ENCODE data around the gene SAFB2.

Gene SAFB2

DNA sequence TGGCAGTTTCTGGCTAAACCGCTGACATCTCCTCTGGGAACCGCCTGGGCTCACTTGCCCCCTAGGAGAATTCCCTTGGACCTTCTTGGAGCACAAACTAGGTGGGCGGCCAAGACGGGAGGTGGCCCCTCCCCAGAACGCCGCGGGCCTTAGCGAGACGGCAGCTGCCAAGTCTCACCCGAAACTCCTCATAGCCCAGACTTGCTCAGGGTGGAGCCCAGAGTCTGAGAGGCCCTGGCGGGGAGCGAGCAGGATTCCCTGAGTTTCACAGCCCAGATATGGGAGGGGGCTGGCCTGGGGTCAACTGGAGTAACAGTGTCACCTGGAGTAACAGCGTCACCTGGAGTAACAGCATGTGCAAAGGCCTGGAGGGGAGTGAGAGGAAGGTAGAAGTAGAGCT lies 64.9 kb downstream of the SAFB2 start:
- TF ChIP-seq, protein P1, sequence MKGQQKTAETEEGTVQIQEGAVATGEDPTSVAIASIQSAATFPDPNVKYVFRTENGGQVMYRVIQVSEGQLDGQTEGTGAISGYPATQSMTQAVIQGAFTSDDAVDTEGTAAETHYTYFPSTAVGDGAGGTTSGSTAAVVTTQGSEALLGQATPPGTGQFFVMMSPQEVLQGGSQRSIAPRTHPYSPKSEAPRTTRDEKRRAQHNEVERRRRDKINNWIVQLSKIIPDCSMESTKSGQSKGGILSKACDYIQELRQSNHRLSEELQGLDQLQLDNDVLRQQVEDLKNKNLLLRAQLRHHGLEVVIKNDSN (IDR thresholded peaks at IDR 0.05) = no peak
- TF ChIP-seq NFIC (IDR thresholded peaks at IDR 0.05) (no peak), ZBTB7A (IDR thresholded peaks at IDR 0.05; ENCODE audit: low read depth) (no peak), TCF12 (IDR thresholded peaks at IDR 0.05; ENCODE audit: low read depth) (no peak), TAF1 (IDR thresholded peaks at IDR 0.05; ENCODE audit: low read depth) (no peak), CEBPB (IDR thresholded peaks at IDR 0.05) (no peak), TEAD4 (IDR thresholded peaks at IDR 0.05) (no peak), CREB1 (IDR thresholded peaks at IDR 0.05; ENCODE audit: low read depth) (no peak), EGR1 (IDR thresholded peaks at IDR 0.05) (no peak), EP300 (IDR thresholded peaks at IDR 0.05; ENCODE audit: borderline replicate concordance) (no peak), YY1 (IDR thresholded peaks at IDR 0.05; ENCODE audit: low read depth) (no peak), FOXM1 (IDR thresholded peaks at IDR 0.05; ENCODE audit: borderline replicate concordance, low read depth) (no peak), RAD21 (IDR thresholded peaks at IDR 0.05; ENCODE audit: low read depth) (no peak)
- TF ChIP-seq, protein P2, sequence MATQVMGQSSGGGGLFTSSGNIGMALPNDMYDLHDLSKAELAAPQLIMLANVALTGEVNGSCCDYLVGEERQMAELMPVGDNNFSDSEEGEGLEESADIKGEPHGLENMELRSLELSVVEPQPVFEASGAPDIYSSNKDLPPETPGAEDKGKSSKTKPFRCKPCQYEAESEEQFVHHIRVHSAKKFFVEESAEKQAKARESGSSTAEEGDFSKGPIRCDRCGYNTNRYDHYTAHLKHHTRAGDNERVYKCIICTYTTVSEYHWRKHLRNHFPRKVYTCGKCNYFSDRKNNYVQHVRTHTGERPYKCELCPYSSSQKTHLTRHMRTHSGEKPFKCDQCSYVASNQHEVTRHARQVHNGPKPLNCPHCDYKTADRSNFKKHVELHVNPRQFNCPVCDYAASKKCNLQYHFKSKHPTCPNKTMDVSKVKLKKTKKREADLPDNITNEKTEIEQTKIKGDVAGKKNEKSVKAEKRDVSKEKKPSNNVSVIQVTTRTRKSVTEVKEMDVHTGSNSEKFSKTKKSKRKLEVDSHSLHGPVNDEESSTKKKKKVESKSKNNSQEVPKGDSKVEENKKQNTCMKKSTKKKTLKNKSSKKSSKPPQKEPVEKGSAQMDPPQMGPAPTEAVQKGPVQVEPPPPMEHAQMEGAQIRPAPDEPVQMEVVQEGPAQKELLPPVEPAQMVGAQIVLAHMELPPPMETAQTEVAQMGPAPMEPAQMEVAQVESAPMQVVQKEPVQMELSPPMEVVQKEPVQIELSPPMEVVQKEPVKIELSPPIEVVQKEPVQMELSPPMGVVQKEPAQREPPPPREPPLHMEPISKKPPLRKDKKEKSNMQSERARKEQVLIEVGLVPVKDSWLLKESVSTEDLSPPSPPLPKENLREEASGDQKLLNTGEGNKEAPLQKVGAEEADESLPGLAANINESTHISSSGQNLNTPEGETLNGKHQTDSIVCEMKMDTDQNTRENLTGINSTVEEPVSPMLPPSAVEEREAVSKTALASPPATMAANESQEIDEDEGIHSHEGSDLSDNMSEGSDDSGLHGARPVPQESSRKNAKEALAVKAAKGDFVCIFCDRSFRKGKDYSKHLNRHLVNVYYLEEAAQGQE (IDR thresholded peaks at IDR 0.05; ENCODE audit: low read depth) = no peak
- TF ChIP-seq, protein P3, sequence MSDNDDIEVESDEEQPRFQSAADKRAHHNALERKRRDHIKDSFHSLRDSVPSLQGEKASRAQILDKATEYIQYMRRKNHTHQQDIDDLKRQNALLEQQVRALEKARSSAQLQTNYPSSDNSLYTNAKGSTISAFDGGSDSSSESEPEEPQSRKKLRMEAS (IDR thresholded peaks at IDR 0.05) = no peak

DNA sequence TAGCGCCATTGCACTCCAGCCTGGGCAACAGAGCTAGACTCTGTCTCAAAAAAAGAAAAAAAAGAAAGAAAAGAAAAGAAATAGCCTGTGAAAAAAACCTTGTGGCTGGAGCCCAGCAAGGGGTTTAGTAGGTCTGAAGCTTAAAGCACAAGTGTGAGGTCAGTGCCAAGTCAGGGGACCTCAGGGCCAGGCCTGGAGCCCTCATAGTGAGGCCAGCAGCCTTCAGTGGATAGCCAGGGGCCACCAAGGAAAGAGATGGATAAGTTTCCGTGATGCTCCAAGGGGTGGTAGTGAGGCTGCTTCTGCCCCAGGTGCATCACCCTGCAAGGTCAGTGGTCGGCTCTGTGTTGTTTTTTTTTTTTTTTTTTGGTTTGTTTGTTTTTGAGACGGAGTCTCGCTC lies 67.7 kb downstream of the SAFB2 start:
- TF ChIP-seq CREB1 (IDR thresholded peaks at IDR 0.05; ENCODE audit: low read depth) = no peak
- TF ChIP-seq TAF1 (IDR thresholded peaks at IDR 0.05; ENCODE audit: low read depth) = no peak
- TF ChIP-seq EGR1 (IDR thresholded peaks at IDR 0.05) = no peak
- TF ChIP-seq YY1 (IDR thresholded peaks at IDR 0.05; ENCODE audit: low read depth) = no peak
- TF ChIP-seq EP300 (IDR thresholded peaks at IDR 0.05; ENCODE audit: borderline replicate concordance) = no peak
- TF ChIP-seq TCF12 (IDR thresholded peaks at IDR 0.05; ENCODE audit: low read depth) = no peak
- no peak for TF ChIP-seq CEBPB (IDR thresholded peaks at IDR 0.05)
- TF ChIP-seq RAD21 (IDR thresholded peaks at IDR 0.05; ENCODE audit: low read depth) = no peak
- TF ChIP-seq, protein P1 (IDR thresholded peaks at IDR 0.05) = no peak
- no peak for TF ChIP-seq ZBTB7A (IDR thresholded peaks at IDR 0.05; ENCODE audit: low read depth)
- no peak for TF ChIP-seq TEAD4 (IDR thresholded peaks at IDR 0.05)
- TF ChIP-seq, protein P2 (IDR thresholded peaks at IDR 0.05; ENCODE audit: low read depth) = no peak

DNA sequence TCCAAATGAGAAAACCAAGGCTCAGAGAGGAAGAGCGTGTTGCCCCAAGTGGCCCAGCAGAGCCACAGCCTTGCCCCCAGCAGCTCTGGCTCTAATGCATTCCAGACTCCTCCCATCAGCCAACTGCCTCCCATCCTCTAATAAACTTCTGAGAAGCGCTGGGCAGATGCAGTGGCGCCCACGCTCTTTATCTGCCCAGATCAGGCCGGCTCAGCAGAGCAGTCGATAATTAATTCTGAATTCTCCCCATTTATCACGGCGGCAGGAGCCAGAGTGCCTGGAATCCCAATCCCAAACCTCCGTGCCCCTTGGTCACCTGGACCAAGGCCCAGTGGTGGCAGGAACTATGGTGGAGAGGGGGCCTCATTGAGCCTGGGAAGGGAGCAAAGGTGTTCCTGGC lies 68.7 kb downstream of the SAFB2 start:
- TF ChIP-seq TEAD4 (IDR thresholded peaks at IDR 0.05) (no peak), YY1 (IDR thresholded peaks at IDR 0.05; ENCODE audit: low read depth) (no peak), NFIC (IDR thresholded peaks at IDR 0.05) (no peak), FOXM1 (IDR thresholded peaks at IDR 0.05; ENCODE audit: borderline replicate concordance, low read depth) (no peak), TCF12 (IDR thresholded peaks at IDR 0.05; ENCODE audit: low read depth) (no peak), CREB1 (IDR thresholded peaks at IDR 0.05; ENCODE audit: low read depth) (no peak), TAF1 (IDR thresholded peaks at IDR 0.05; ENCODE audit: low read depth) (no peak)
- TF ChIP-seq, protein P1 (IDR thresholded peaks at IDR 0.05) = no peak
- TF ChIP-seq, protein P3 (IDR thresholded peaks at IDR 0.05) = no peak
- TF ChIP-seq, protein P2 (IDR thresholded peaks at IDR 0.05; ENCODE audit: low read depth) = no peak

DNA sequence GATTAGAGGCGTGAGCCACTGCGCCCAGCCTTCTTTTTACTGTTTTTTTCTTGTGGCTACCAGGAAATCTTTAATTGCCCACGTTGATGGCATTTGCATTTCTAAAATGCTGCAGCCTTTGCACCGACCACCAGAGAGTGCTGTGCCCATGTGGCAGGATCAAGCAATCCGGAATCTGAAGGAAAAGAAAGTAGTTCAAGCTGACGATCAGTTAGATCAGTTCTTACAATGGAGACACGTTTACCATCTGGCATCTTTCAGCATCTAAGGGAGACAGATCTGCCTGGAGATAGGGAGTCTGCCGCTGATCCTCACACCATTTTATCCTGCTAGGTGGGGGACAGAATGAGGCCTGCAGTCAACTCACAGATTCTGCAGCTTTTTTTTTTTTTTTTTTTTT lies 74.7 kb downstream of the SAFB2 start:
- TF ChIP-seq, protein P2 (IDR thresholded peaks at IDR 0.05; ENCODE audit: low read depth) = no peak
- no peak for TF ChIP-seq TAF1 (IDR thresholded peaks at IDR 0.05; ENCODE audit: low read depth)
- no peak for TF ChIP-seq FOXM1 (IDR thresholded peaks at IDR 0.05; ENCODE audit: borderline replicate concordance, low read depth)
- TF ChIP-seq YY1 (IDR thresholded peaks at IDR 0.05; ENCODE audit: low read depth) = no peak
- peak; percentile 64 for TF ChIP-seq RAD21 (IDR thresholded peaks at IDR 0.05; ENCODE audit: low read depth)

All from Ishikawa (cell line).